ENCODE data around the gene FOXL1.

The FOXL1 gene

DNA sequence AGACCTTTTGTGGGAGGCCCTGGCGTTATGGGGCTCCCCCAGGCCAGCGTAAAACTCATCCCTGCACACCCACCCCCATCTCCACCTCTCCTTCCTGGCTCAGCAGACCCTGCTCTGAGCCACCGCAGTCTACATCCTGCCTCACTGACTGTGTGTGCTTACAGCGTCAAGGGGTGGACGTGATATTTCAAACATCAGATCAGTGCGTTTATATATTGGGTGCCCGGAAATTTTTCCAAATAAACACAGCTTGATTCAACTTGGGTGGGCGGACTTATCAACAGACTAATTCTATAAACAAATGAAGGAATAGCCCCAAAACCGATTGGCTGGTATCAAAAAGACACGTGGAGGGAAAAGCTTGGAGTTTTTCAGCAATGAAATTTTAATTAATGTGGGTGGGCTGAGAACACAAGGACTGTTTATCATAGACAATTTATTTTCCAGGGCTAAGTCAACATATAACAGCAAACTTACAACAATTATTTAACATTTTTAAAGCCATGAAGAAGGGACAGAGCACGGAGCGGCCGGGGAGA lies at the start of gene FOXL1:
FOXL1 (plus strand) TSS at position 489 of the 539 bp plus-strand sequence. CDS start 175 bp downstream, outside the sequence.
- ATAC-seq (no peak), DNase-seq (no peak)

DNA sequence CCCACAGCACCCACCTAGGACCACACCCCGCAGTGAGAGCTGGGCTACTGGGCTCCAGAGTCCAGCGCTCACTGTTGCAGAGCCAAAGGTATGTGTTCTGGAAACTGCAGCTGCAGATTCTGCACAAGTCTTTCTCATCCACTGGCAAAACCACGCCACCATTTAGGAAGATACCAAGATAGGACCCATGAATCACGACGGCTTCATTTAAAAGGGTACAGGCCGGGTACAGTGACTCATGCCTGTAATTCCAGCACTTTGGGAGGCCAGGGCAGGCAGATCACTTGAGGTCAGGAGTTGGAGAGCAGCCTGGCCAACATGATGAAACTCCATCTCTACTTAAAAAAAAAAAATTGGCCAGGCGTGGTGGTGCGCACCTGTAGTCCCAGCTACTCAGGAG lies 49.2 kb upstream of the FOXL1 start:
- DNase-seq (no peak), ATAC-seq (no peak)

DNA sequence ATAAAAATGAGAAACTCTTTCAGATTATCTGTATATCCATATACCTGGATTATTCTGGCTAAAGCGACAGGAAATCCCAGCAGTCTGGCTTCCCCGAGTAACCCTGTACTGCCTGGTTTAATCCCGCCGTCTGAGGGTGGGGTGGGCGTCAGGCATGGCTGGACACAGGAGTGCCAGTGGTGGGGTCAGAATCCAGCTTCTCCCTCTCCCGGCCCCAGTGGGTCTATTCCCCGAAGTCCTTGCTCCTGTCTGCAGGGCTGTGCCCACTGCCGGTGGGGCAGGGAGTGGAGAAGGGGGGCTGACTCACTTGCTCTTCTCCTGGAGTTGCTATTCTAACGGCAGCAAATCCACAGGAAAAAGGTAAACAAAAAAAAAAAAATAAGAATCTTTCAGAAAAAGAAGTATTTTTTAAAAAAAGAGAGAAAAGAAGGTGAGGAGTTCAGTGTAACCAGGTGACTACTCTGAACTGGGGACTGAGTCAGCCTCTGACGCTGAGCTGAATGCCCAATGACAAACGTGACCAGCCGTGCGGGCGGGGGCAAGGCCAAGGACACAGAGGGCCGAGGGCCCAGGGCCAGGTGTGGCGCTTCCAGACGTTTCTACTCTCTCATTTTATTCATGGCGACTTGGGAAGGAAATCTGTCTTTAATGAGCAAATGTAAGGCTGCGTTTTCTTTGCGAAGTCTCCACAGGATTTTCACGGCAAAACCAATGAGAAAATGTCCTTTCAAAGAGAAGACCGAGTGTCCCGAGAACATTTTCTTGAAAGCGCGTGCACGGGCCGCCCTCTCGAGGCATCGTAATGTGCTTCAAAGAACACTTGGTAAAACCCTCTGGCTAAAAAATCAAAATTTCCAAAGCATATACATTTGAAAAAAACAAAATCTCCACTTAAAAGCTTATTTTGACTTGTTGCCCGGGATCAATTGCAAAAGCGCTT lies 47.8 kb upstream of the FOXL1 start:
- ATAC-seq (no peak), DNase-seq (no peak)

DNA sequence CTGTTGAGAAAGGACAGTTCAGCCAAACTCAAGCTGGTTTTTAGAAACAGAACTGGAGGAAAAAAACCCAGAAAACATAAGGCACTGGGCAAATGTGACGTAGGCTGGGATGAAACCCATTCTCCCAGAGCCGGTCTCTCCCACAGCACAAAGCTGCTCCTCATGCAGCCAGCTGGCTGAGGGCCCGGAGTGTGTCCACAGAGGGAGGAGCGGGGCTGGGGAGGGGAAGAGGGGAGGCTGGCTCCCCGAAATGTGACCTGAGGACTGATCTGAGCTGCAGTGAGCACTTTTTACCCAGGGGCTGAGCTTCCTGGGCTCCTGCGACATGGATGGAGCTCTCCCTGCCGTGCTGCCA lies 47.2 kb upstream of the FOXL1 start:
- no peak for ATAC-seq
- DNase-seq: no peak

DNA sequence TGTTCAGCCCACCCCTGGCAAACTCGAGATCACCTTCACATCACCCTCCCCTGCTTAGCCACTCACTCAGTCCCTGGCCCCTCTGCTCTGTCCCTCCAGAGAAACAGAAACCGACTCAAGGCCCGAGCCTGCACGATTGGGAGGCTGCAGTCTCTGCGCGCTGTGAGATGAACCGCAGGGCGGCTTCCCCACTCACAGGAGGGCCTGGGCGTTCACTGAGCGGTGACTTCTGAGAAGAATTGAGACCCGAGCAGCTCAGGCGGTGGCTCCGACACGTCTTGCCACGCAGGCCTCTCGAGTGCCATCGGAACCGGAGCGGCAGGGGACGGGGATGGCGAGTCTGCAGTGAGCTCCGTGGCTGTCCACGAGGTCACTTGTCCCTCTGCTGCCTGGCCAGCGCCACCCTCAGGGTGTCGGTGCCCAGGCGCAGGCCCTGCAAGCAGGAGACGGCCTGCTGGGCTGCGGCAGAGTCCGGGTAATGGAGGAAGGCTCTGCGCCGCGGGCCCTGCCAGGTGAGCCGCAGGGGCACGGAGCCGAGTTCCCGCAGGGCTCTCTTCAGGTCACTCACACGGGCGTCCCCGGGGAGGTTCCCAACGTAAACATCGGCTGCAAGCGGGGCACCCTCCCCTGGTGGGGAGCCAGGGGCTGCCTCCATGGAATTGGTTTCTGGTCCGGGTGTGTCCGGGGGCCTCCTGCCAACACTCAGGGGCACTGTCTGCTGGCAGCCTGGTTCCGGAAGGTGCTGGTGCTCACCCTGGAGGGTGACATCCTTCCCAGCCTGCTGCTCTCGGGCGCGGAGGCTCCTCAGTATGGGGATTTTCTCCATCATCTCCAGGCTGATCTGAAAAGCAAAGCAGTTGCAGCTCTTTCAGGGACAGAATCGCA lies 46.5 kb upstream of the FOXL1 start:
- DNase-seq: no peak
- ATAC-seq: no peak

DNA sequence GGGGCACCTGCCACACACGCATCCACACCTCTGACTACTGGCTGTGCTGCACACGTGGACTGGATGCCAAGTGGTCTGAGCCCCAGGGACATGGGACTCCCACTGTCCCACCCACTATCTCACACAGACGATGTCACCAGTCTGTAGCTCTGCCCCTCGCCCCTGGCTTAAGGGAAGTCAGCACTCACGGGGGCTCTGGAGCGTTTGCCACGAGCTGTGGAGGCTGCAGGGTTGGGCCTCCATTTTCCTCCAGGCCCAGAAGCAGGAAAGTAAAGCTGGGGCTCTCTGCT lies 45.9 kb upstream of the FOXL1 start:
- no peak for DNase-seq
- no peak for ATAC-seq

DNA sequence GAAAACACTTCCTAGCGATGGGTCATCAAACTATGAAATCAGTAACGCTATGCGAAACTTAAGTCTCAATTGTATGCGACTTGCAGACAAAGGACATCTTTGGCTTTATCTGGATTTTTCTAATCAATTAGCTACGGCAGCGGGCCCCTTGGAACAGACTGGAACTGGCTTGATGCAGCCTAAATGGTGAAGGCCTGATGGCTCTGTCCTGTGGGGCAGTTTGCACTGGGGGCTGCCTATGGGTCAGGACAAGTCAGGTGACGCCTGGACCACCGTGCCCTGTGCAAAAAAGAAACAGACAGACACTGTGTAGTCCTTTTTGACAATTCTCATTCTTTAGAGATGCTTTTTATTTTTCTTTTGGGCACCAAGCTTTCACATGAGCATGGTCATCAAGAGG lies 45.3 kb upstream of the FOXL1 start:
- no peak for ATAC-seq
- DNase-seq: no peak

DNA sequence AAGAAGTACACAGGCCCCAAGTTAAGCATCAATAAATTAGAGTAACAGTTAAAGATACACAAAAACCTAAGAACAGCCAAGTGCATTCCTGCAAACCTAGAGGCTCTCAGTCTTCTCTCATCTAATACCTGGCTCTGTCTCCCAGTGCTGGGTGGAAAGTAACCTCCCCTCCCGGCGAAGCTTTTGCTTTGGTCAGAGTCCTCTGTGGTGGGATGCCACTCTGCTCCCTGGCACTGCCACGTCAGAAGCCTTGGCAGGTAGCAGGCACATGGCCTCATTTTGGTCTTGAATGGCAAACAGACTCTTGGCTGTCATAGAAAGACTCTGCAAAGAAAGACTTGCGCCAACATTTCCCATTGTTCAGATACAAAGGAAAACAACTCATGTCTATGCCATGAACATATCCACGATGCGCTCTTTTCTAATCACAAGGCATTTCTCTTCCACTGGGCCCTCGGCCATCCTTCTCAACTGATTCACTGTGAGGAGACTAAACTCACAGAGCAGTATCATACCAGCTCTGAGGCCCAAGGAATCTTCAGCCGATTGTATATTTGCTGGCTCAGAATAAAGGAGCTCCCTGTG lies 44.5 kb upstream of the FOXL1 start:
- ATAC-seq: no peak
- no peak for DNase-seq

DNA sequence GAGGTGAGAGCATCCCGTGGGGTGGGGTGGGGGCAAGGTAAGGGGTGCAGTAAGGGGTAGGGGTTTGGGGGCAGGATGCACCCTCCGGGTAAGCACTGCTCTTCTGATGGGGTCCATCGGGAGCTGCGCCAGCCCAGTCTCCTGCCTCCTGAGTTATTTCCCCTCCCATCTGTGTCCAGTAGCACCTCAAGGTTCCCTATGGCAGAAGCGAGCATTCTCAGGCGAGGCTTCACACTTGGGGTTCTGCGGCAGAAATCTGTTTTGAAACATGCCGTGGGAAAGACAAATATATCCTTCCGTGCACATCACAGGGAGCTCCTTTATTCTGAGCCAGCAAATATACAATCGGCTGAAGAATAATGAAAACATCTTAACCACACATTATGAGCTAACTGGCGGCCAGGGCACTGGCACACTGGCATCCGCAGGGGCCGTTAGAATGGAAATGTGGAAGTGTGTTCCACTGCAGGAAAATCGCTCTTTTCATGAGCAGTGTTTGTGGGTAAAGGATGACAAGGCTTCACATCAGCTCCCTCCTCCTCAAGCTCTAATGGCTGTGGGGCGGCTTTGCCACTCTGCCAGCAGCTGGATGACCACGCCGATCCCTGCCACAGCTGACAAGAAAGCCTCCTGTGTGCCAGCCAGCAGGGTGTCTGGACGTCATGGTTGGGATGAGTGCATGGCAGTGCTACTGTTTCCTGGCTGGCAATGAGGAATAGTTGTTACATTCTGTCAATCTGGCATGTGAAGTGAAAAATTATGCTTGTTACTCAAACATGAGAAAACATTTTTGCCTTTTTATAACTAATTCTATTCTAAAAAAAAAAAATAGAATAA lies 43.4 kb upstream of the FOXL1 start:
- DNase-seq (no peak), ATAC-seq (no peak)

DNA sequence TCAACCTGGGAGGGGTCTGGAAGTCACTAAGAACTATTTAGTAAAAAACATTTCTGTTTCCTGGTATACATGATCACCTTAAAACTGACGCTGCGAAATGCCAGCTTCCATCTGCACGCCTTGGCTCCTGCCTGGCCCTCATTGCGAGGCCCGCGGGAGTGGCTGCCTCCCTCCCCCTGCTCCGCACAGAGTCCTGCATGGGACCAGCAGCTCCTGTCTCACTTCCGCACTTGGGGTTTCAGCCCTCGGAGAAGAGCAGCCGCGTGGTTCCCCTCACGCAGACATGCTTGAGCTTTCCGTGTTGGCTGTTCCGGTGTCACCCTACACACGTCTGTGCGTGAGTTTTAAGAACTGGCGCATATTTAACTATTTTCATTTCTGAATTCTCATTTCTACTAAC lies 41.7 kb upstream of the FOXL1 start:
- ATAC-seq: no peak
- no peak for DNase-seq

DNA sequence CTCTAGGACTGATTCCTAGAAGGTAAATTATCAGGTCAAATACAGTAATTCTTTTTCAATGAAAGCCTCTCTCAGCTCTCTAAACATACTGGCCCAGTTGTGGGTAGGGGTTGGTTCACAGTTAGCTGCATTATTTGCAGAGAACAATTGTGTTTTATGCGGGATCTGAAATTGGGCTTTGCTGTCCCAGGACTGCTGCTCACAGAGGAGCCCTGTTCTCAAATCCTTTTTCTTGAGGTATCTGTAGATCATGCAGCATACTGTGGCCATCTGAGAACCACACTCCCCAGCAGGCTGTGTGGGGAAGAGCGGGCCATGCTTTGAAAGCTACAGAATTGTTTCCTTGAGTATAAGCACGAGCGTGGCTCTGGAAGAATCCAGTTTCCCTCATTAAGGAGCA lies 40.9 kb upstream of the FOXL1 start:
- ATAC-seq (no peak), DNase-seq (no peak)

DNA sequence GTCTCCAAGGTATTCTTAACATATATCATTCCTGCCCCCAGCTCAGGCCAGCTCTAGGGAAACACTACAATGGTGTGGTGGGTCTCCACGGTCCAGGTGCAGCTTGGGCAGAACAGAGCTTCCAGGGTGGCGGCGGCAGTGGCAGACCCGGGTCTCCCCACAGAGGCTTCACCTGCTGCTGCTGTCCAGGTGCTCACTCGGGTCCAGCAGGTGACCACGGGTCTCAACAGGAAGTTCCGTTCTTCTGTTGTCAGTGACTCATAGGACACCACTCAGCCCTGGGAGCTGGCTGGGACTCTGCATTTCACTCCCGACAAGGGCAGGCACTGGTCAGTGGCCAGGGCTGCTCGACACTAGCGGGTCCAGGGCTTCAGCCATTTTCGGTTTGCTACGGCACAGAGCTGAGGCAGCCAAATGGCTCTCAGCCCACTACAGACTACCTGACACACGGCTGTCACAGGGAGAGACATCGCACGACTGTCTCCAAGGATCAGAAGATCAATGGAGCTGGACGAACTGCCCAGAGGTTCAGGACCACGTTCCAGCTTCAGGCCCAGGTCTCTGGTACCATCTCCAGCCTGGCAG lies 40.1 kb upstream of the FOXL1 start:
- DNase-seq (no peak), ATAC-seq (no peak)

DNA sequence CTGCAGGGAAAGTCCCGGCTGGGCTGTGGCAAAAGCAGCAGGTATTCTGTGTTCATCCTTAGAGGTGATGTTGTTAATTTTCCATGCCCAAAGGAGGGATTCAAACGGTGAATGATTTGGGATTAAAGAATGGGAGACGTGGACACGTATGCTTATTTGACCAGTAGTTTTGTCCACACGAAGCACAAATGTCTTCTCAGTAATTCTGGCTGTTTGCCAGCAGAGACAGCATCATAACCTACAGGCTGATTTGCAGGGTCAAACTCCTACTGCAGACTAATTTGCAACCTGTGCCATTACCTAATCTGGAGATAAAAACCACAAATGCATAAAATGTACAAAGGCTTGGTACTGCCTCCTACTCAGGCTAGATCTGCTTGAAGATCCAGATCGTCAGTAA lies 37.5 kb upstream of the FOXL1 start:
- DNase-seq: no peak

DNA sequence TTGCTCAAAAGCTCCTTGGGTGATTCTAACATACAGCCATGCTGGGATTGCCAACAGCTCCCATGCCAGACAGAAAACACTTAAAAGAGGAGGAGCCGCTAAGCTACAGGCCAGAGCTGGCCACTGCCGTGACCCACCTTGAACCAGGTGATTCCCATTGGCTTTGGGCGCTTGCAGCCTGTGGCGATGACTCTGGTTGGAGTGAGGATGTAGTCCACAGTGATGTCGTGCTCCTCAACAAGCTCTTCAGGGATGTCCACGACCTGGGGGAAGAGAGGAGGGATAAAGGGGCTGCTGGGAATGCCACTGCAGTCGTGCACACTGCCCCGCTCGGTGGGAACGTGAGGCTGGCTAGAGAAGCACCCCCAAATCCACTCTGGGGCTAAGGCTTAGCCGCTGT lies 36.8 kb upstream of the FOXL1 start:
- ATAC-seq: no peak
- DNase-seq: no peak

More for the DNA sequence above, 37.5 kb upstream of the FOXL1 start:
- ATAC-seq: no peak

DNA sequence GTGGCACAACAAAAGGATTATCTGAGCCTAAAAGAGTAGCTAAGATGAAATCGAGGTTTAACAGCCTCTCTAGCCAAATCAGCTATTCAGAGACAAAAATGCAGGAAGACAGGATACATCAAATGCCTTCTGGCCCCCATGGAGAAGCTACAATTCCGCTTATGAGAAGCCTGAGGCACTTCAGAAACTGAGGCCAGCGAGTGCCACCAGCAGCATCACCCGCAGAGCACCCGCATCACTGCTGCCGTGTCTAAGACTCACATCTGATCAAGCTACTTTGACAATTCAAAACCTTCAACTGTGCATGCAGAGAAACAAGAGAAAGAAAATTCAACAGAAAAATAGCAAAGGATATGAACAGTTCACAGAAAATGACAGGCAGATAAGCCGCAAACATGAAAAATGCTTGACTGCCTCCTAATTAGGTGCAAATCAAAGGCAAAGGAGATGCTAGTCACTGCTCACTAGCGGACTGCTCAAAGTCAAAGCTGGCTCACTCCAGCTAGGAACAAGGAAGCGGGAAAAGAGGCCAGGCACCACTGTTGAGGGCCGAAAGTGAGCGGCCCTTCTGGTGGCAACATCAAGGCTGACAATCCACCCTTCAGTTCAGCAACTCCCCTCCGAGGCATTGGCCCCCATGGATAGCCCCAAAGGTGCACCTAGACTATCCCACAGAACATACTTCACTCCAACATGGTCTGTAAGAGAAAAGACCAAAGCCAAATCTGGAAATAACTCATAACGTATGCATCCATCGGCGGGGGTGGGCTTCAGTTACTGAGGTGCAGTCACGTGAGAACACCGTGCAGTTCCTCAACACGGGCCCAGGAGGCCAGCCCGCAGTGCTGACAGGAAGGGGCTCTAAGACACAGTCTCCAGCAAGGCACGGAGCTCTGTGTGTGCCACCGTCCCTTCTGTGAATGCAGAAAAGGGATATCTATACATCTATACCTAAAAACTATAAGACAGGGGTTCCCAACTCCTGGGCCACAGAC lies 35.3 kb upstream of the FOXL1 start:
- no peak for DNase-seq
- ATAC-seq: no peak

DNA sequence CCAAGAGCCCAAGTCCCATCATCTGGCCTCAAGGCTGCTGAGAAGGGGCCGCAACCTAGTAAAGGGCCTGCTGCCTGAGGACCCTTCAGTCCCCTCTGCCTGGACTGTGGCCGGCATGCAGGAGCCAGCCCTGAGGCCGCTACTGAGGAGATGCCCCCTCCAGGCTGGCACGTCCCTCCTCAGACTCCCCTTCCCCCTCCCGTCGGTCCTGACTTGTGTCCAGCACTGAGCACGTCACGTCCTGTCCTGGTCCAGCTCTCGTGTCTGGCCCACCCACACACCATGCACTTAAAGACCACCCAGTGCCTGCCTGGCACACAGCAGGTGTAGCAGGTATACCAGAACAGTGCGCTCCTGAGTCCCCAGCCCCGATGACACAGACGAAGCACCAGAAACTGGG lies 32.9 kb upstream of the FOXL1 start:
- DNase-seq: no peak
- ATAC-seq: no peak

DNA sequence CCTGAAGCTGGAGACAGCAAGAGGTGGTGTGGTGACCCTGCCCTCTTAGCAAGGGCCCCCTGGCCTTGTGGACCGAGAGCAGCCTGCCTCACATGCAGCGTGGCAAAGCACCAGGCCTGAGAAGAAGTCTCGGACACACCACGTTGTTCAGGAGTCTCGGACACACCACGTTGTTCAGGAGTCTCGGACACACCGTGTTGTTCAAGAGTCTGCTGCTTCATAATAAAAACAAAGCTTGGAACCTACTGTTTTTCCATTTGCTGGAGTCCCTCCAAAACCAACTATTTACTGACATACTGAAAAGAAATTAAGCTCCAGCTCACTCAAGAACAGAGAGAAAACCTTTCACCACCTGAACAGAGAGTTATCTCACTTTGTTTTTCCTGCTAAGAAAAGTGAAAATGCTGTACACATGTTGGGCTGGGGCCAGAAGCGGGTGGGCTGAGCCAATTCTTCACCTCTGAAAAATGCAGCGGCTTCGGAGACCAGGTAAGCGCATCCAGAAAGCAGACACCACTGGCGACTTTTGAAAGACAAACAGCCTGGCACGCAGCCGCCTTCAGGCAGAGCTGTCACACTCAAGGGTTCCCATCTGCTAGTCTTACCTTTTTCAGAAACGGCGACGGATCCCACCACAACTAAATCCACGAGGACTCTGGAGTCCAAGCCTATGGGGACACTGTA lies 32.3 kb upstream of the FOXL1 start:
- DNase-seq (no peak), ATAC-seq (no peak)

DNA sequence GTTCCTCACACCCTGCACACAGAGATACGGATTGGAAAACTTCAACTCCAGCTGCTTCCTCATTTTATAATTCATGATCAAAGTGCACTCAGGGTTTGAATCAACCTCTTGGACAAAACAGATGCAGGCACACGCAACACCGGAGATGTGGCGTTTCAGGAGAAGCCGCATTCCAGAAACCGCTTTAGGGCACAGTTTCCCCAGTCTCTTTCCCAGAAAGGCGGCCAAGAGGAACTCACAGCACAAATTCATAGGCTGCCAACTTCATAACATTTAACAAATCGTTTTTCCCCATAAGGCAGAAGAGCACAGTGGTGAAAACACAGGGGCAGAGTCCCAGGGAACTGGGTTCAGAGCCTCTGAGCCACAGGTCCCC lies 31.7 kb upstream of the FOXL1 start:
- no peak for ATAC-seq
- no peak for DNase-seq

DNA sequence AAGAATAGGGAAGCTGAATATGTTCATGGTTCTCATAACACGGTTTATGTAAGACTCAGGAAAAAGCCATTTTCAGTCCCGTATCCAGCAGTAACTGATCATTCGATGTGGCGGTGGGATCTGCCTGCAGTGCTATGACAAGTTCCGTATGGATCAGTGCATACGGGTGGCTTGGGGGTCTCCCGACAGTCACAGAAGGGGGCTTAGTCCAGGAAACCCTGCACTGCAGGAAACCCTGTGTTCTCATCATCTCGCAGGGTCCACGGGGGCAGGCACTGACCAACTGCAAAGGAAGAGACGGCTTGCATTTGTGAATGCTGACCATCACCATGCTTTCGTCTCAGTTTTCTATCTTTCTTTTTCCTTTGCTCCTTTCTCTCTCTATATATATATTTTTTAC lies 31.1 kb upstream of the FOXL1 start:
- ATAC-seq (no peak), DNase-seq (no peak)

All from stimulated activated naive CD8-positive, alpha-beta T cell treated with anti-CD3 and anti-CD28 coated beads, Interleukin-15, Interleukin-2, amounts not matched to agents 100 U/mL and 50 U/mL, for 24 hours (primary cell).